Activated naive CD8-positive, alpha-beta T cell treated with anti-CD3 and anti-CD28 coated beads for 36 hours (primary cell): ENCODE data around the gene CALB2. TPM values are rescaled to one million over a fixed set of nuclear protein-coding genes. Genes with fewer than 3 reads are reported as not detected.
"Not testable (repeated sequence)": the region's sequence is repeated elsewhere in the genome, so short reads cannot be mapped to it uniquely, and the experiment has no call there.

ENCODE experiments used
- DNase-seq: peaks from one replicate; pipeline ENCODE4 v3.0.0; 2021
- H3K27ac Mint-ChIP-seq: one replicate; pipeline ENCODE4 v1.8.0; 2022; ENCODE audit warnings: mild to moderate bottlenecking, moderate library complexity, mixed read lengths
- H3K27me3 Mint-ChIP-seq: one replicate; pipeline ENCODE4 v1.8.0; 2022; ENCODE audit warnings: mild to moderate bottlenecking, mixed read lengths
- H3K36me3 Mint-ChIP-seq: one replicate; pipeline ENCODE4 v1.8.0; 2021; ENCODE audit warnings: mild to moderate bottlenecking, mixed read lengths
- H3K4me1 Mint-ChIP-seq: one replicate; pipeline ENCODE4 v1.8.0; 2021; ENCODE audit warnings: mixed read lengths
- H3K4me3 Mint-ChIP-seq: one replicate; pipeline ENCODE4 v1.8.0; 2022; ENCODE audit warnings: mild to moderate bottlenecking, moderate library complexity, mixed read lengths
- H3K9me3 Mint-ChIP-seq: one replicate; pipeline ENCODE4 v1.8.0; 2022; ENCODE audit warnings: mixed read lengths
- total RNA-seq, 2 experiments: library from RNA; stranded (reverse); gene quantifications; one replicate each; pipeline ENCODE4 v1.2.3, GENCODE V29; 2021

CALB2 gene
- total RNA-seq, 2 experiments from 2014 or later = not detected

DNA sequence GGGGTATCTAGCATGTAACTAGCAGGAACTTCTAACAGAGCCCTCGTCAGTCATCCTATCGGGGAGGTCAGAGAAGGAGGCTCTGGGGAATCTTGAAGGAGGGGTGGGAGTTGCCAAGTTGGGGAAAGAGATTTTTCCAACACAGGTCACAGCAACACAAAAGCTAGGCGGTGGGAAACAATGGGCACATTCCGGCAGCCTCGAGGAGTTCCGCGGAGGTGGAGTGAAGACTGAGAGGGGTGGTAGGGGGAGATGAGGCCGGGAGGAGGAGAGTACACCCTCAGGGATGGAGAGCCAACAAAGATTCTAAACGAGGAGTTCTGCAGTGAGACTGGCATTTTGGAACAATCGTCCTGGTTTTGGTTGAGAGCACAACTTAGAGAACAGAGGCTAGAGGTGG, 13.5 kb upstream of the CALB2 start:
- Mint-ChIP-seq H3K27ac (no peak overlapping the region), H3K27me3 (peaks cover 13% of the 10 kb centered on the region), H3K4me3 (no peak overlapping the region), H3K4me1 (no peaks in the 10 kb centered on the region), H3K36me3 (no peaks in the 10 kb centered on the region), H3K9me3 (no peaks in the 10 kb centered on the region)
- DNase-seq = no peak

DNA sequence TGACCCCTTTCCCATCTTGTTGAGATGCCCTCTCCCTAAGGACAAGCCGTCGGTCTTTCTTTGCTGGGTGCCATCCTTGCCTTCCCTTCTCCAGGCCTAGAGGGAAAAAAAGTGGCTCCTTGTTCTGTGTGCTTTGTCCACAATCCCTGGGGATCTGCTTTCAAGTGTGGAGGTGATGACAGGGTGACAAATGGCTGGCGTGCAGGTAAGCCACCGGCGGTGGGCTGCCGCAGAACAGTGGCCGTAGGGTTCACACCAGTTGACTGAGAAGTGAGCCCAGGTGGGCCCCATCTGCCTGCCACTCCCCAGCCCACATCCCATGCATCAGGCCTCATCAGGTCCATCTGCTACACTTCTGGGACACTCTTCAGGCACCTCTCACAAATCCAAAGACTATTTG, 11.4 kb upstream of the CALB2 start:
- no peak for DNase-seq
- Mint-ChIP-seq H3K27ac (no peak overlapping the region), H3K36me3 (no peaks in the 10 kb centered on the region), H3K27me3 (peaks cover 4% of the 10 kb centered on the region), H3K9me3 (no peaks in the 10 kb centered on the region), H3K4me3 (no peak overlapping the region), H3K4me1 (no peaks in the 10 kb centered on the region)

DNA sequence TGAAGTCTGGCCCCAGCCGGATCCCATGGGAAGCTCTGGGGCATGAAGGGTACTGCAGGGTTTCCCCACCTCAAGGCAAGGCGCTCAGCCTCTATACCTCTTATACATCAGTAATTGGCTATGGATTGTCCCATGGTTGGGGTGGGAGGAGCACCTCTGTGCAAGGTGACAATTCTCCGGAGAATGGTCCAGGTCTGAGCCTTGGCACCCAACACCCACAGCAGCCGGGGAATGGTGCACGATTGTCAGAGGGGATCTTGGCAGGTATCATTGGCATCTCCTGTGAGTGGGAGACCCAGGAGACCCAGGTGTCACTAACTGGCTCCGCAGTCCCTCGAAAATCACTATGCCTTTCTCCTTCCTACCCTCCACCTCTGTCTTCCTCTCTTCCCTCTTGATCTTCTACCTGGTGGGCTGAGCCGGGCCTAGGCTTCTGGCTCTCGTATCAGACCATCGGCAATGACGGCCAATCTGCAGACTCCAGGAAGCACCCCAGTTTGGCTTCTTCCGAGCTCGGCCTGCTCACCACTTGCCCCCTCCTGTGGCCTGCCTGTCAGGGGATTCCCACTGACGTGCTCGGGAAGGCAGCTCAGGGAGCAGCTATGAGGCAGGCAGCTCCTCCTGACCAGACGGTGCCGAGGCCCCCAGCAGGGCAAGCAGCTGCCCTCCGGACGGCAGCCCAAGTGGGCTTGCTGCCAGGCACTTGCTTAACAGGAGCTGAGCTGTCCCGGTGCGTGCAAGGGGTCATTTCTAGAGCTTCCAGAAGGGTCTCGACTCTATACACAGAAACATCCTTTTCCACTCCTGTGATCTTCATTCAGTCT, 10.0 kb upstream of the CALB2 start:
- H3K27ac Mint-ChIP-seq = no peak overlapping the region
- H3K4me3 Mint-ChIP-seq = no peak overlapping the region
- H3K27me3 Mint-ChIP-seq = peaks cover 4% of the 10 kb centered on the region
- no peak for DNase-seq
- no peaks in the 10 kb centered on the region for H3K4me1 Mint-ChIP-seq
- no peaks in the 10 kb centered on the region for H3K9me3 Mint-ChIP-seq
- H3K36me3 Mint-ChIP-seq = no peaks in the 10 kb centered on the region

DNA sequence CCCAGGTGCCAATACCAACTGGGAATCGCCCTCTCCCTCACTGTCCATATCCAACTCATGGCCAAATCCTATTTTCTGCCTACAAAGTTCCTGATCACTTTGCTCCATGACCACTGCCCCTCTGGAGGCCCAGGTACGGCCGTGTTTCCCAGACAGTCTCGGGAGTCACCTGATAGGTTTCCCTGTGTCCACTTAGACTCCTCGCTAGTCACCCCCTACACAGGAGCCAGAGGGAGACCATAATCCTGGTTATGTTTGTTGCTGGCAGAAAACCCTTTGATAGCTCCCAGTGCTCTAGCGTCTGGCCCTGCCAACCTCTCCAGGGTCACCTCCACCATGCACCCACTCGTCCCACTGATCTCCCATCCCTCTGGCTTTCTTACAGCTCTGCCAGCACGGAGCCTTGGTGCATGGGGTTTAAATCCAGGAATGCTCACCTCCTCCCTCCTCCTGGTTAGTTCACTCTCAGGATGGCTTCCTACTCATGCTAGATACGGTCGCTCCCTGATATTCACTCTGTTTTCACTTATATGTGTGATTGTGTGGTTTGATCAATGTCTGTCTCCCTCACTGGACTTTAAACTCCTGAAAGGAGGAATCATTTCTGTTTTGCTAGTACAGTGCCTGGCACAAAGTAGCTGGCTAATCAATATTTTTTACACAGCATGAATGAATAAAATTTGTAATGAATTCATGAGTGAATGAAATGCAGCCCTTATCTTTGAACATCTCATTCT, 7.5 kb upstream of the CALB2 start:
- Mint-ChIP-seq H3K9me3 (no peaks in the 10 kb centered on the region), H3K27ac (no peak overlapping the region), H3K4me1 (no peaks in the 10 kb centered on the region), H3K27me3 (peaks cover 4% of the 10 kb centered on the region), H3K4me3 (no peak overlapping the region), H3K36me3 (no peaks in the 10 kb centered on the region)
- DNase-seq = no peak

DNA sequence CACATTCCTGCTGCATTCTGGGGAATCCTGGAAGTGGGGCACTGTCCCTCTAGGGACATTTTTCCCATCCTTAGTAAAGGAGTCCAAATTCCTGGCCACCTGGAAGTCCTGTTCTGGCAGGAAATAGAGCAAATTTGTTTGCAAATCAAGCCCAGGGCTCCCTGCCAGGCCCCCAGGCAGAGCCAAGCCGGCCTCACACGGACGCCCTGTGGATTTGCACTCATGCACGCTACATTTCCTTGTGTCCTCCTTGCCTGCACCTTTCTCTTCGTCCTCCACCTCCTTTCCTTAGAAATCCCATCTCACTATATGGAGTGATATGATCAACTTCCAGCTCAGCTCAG, 7.0 kb upstream of the CALB2 start:
- H3K4me3 Mint-ChIP-seq = no peak overlapping the region
- no peaks in the 10 kb centered on the region for H3K9me3 Mint-ChIP-seq
- H3K27me3 Mint-ChIP-seq = peaks cover 4% of the 10 kb centered on the region
- H3K27ac Mint-ChIP-seq = no peak overlapping the region
- DNase-seq = no peak
- H3K36me3 Mint-ChIP-seq = no peaks in the 10 kb centered on the region
- H3K4me1 Mint-ChIP-seq = no peaks in the 10 kb centered on the region

DNA sequence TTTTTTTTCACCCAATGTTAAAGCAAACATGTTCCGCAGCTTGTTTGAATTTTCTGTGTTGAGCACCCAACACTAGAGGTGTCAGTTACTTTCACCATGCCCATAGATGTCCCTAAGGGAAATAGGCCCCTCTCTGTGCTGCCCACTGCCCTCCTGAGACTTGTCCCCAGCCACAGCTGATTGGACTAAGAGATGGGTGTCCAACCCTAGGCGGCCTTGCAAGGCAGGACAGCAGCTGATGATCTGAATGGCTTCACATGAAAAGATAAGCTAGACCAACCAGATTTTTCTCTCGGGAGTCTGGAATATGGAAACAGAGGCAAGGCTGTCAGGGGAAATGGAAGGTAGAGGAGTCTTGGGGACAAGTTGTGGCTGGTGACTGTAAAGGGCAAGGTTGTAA, 6.1 kb upstream of the CALB2 start:
- peaks cover 9% of the 10 kb centered on the region for H3K27me3 Mint-ChIP-seq
- H3K4me3 Mint-ChIP-seq = no peak overlapping the region
- no peak overlapping the region for H3K27ac Mint-ChIP-seq
- H3K36me3 Mint-ChIP-seq = no peaks in the 10 kb centered on the region
- no peaks in the 10 kb centered on the region for H3K9me3 Mint-ChIP-seq
- H3K4me1 Mint-ChIP-seq = no peaks in the 10 kb centered on the region
- DNase-seq = no peak

DNA sequence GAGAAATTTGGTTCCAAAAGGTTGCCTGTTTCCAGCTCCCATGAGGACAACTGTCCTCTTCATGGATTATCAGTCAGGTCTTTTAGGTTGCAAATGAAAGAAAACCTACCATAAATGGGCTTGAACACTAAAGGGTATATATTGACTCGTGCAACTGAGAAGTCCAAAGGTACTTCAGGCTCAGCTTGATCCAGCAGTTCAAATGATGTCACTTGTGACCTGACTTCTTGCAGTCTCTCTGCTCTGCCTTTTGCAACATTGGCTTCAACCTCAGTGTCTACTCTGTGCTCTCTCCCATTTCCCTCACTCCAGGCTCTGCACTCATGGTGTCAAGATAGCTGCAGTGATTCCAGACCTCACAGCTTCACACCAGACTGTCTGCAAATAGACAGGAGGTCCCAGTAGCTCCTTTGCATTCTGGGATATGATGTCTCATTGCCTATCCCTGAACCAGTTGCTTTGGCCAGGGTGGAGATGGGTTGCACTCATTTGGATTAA, 5.5 kb upstream of the CALB2 start:
- H3K27ac Mint-ChIP-seq = no peak overlapping the region

DNA sequence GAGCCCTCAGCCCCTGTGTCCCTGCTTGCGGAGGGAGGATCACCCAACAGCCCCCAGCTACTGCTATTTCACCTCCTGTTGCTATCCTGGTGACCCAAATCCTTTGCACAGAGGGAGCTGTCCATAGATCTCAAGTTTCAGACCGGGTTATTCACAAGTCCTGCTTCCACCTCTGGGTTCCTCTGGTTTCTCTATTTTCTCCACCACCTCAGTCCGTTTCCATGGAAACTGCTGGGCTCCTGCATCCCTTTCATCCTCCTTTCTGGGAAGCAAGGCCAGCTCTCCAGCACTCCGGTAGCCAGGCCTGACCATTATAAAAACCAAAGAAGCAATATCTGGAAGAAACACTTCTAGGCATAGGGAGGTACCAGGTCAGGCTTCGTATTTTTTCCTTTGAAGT, 4.8 kb upstream of the CALB2 start:
- H3K9me3 Mint-ChIP-seq = no peaks in the 10 kb centered on the region
- H3K27ac Mint-ChIP-seq = no peak overlapping the region
- no peak for DNase-seq
- H3K4me3 Mint-ChIP-seq = no peak overlapping the region
- no peaks in the 10 kb centered on the region for H3K36me3 Mint-ChIP-seq
- H3K27me3 Mint-ChIP-seq = peaks cover 19% of the 10 kb centered on the region
- peaks cover 3% of the 10 kb centered on the region for H3K4me1 Mint-ChIP-seq

More for the DNA sequence above, 5.5 kb upstream of the CALB2 start:
- DNase-seq = no peak
- Mint-ChIP-seq H3K9me3 (no peaks in the 10 kb centered on the region), H3K4me3 (no peak overlapping the region), H3K4me1 (no peaks in the 10 kb centered on the region), H3K36me3 (no peaks in the 10 kb centered on the region), H3K27me3 (peaks cover 14% of the 10 kb centered on the region)

DNA sequence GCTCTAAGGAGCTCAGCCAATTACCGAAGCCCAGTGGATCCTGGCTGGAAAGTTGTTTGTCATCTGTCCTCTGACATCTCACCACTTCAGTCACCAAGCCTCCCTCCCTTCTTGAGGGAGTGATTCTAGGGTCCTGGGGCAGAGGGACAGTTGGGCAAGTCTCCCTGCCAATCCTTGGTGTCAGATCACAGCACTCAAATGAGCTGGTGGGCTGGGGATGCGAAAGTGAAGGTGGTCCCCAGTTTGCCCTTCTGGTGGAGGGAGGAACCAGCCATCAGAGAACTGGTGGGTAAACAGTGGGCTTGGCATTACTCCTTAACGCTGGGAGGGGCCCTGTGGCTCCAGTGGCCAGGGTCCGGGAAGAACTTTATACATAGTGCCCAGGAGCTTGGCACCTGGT, 4.4 kb upstream of the CALB2 start:
- peaks cover 3% of the 10 kb centered on the region for H3K4me1 Mint-ChIP-seq
- DNase-seq = no peak
- no peaks in the 10 kb centered on the region for H3K36me3 Mint-ChIP-seq
- H3K27ac Mint-ChIP-seq = no peak overlapping the region
- H3K9me3 Mint-ChIP-seq = no peaks in the 10 kb centered on the region
- H3K27me3 Mint-ChIP-seq = peaks cover 23% of the 10 kb centered on the region
- no peak overlapping the region for H3K4me3 Mint-ChIP-seq

DNA sequence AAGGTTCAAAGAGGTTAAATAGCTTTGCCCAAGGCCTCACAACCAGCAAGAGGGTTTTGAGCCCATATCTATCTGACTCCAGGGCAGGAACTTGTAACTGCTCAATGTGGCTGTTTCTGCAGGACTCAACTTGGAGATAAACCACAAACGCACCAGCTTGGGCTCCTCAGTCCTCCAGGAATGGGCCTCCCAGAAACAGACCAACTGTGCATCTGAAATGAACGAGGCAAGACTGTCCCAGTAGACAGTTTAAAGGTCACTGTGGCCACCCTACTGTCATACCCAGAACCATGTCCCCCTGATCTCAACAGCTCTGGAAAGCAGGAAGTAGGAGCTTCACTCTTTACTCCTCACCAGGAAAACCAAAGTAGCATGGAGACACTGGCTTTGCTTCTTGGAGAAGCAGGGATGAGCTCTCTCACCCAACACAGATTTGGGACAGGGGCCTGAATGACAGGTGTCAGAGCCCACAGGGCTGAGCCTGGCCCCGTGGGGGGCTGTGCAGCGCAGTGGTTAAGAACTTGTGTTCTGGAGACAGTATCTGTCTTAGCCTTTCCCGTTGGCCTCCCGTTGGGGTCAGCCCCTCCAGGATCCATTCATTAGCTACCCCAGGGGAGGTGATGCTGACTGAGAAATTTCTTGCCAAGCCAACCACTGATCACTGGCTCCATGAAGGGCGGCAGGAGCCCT, 2.3 kb upstream of the CALB2 start:
- no peak overlapping the region for H3K4me3 Mint-ChIP-seq
- DNase-seq = no peak
- H3K4me1 Mint-ChIP-seq = peaks cover 3% of the 10 kb centered on the region
- no peak overlapping the region for H3K27ac Mint-ChIP-seq
- H3K36me3 Mint-ChIP-seq = no peaks in the 10 kb centered on the region
- H3K27me3 Mint-ChIP-seq = peaks cover 40% of the 10 kb centered on the region
- no peaks in the 10 kb centered on the region for H3K9me3 Mint-ChIP-seq

DNA sequence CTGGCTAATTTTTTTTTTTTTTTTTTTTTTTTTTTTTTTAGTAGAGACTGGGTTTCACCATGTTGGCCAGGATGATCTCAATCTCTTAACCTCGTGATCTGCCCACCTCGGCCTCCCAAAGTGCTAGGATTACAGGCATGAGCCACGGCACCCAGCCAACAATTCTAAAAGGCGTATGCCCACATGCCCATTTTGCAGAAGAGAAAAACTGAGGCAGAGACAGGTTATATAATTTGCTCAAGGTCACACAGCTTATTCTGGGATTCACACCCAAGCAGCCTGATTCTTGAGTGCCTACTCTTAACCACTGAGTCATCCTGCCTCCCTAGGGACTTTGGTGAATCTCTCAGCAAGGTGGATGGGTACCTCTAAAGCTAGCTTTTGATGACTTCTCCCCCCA, 1.6 kb upstream of the CALB2 start:
- not testable (repeated sequence) for DNase-seq, H3K27ac Mint-ChIP-seq, H3K4me1 Mint-ChIP-seq, H3K4me3 Mint-ChIP-seq, H3K9me3 Mint-ChIP-seq, H3K36me3 Mint-ChIP-seq
- peaks cover 42% of the 10 kb centered on the region for H3K27me3 Mint-ChIP-seq

DNA sequence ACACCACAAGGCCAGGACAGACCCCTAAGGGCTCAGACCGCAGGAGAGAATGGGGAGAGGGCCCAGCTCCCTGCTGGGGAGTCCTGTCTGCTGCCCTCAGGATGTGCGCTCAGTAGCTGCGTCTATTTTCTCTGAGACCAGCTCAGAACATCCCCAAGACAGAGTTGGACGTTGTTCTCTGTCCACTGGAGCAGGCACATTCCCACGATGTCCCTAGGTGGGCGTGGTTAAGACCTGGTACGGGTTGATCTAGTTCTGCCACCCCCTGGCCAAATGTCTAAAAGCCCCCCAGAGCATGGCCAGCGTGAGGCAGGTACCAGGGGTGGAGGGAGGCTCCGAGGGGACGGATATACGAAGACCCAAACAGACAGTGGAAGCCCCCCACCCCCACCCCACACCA, 842 bp upstream of the CALB2 start:
- Mint-ChIP-seq H3K9me3 (no peaks in the 10 kb centered on the region), H3K27me3 (peaks cover 42% of the 10 kb centered on the region), H3K4me1 (peaks cover 3% of the 10 kb centered on the region), H3K27ac (no peak overlapping the region), H3K36me3 (no peaks in the 10 kb centered on the region), H3K4me3 (no peak overlapping the region)
- no peak for DNase-seq

DNA sequence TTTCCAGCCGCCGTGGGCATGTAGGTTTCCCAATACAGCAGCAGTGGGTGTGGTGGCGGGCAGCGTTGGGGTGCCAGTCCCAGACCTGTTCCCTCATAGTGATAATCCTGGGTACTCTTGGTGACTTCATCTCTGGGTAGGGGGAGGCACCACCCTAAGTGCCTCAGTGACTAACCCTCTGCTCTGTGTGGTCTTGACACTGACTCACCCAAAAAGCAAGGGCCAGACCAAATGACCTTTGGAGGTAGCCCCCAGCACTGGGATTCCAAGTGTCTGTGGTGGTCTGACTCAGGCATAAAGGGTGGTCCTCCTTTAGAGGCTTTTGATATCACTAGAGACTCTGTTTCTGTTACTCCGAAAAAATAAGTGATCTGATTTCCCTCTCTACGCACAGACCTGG, 908 bp downstream of the CALB2 start:
- Mint-ChIP-seq H3K4me1 (peaks cover 3% of the 10 kb centered on the region), H3K36me3 (no peaks in the 10 kb centered on the region), H3K9me3 (no peaks in the 10 kb centered on the region), H3K4me3 (no peak overlapping the region), H3K27me3 (peaks cover 42% of the 10 kb centered on the region), H3K27ac (no peak overlapping the region)
- no peak for DNase-seq

DNA sequence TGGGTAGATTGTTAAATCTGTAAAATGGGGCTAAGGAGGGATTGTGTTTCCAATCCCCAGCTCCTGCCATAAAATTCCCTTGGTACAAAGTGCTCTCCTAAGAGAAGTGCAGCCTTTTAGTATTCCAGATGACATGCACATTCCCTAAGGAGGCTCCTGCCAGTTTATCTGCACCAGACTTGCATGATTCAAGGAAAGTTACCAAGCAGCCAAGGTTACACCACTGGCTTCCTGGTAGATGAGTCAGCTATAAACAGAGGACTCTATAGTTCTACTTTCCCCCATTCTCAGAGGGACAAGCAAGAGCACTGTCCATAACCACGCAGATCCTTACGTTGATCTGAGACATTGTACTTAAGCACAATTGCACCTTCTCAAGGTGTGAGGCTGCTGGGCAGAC, 1.9 kb downstream of the CALB2 start:
- peaks cover 3% of the 10 kb centered on the region for H3K4me1 Mint-ChIP-seq
- H3K27ac Mint-ChIP-seq = no peak overlapping the region
- DNase-seq = no peak
- no peak overlapping the region for H3K4me3 Mint-ChIP-seq
- H3K36me3 Mint-ChIP-seq = no peaks in the 10 kb centered on the region
- no peaks in the 10 kb centered on the region for H3K9me3 Mint-ChIP-seq
- H3K27me3 Mint-ChIP-seq = peaks cover 42% of the 10 kb centered on the region

DNA sequence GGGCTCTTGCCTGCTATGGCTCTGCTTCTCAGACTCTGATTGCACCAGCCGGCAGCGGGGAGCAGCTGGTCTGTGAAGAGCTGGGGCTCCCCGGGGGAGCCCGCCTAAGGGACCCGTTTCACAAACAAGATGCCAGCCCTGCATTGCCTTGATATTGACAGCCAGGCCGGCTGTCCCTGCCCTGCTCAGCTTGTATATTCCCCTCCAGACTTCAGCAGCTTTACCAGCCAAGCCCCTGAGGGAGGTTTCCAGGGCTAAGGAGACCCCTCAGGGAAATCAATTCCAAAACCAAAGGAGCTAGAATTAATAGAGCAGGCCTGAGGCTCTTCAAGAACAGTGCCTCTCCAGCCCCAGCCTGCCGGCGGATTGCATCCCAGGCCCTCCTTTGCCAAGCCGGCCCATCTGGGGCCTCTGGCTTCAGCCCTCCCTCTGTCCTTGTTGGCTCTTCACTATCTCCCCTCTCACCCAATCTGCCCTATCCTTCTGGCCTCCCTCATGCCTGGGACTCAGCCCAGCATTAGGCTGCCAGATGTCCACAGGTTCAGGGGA, 5.7 kb downstream of the CALB2 start:
- H3K36me3 Mint-ChIP-seq = no peaks in the 10 kb centered on the region
- H3K4me1 Mint-ChIP-seq = no peaks in the 10 kb centered on the region
- no peaks in the 10 kb centered on the region for H3K9me3 Mint-ChIP-seq
- no peak for DNase-seq
- H3K4me3 Mint-ChIP-seq = no peak overlapping the region
- no peak overlapping the region for H3K27ac Mint-ChIP-seq
- H3K27me3 Mint-ChIP-seq = peaks cover 32% of the 10 kb centered on the region
